NCI-H1417 (cell line): ENCODE results near the gene RNASE9.
"Not testable (repeated sequence)": the region's sequence is repeated elsewhere in the genome, so short reads cannot be mapped to it uniquely, and the experiment has no call there.

Experiments
- DNase-seq, 3 experiments: peaks; one replicate each; lab custom pipeline; 2025; lab: John Stamatoyannopoulos, UW

Gene RNASE9

DNA sequence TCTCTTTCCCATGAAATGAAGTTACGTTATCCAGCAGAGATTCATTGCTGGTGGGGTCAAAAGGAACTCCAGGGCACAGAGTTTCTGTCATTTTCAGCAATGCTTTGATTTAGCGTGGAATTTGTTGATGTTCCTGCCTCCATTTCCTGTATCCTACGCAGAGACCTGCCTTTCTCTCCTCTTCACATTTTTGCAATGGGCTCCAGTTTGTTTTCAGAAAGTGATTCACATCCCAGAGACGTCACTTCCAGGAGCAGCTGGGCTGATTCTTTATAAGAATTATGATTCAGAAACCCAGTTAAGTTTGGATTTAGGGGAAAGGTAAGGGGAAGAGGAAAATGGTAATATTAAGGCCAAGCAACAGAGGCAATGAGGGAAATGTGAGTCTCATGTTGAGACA lies 43.9 kb downstream of the RNASE9 start:
- DNase-seq, result no peak

- DNase-seq, result no peak
Observed at GRCh38 chr14:20515846-20516245, 45.0 kb downstream of the RNASE9 start.

DNA sequence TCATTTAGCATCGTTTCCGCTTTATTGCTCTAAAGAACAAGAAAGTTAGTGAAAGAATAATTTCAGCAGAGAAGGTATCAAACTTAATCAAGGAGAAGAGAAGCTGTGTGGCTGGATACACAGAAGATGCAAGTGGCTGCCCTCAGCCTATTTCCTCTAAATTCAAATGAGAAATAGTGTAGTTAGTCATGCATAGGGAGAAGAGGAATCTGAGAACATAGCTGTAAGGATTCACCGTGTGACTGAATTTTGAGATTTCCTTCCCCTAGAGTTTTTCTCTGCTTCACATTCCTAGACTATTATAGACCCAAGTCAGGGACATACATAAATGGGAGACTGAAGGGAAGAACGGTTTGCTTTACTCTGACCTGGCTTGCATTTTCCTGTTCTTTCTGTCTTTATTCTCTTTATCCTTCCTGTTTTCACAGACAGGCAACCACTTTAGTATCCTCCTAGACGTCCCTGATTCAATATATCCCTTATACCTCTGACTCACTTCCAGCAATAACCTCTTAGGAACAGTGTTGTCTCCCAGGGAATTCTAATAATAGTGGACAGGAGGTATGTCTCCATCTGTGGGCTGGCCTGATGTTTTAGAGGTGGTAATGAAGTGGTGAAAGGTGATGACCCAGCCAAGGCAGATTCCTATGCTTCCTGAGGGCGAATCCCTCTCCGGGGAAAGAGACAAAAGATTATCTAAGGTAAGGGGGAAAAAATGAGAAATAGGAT lies 48.5 kb downstream of the RNASE9 start:
- no peak for DNase-seq

- DNase-seq, result no peak
Observed at GRCh38 chr14:20508367-20508766, 52.5 kb downstream of the RNASE9 start.

GRCh38 chr14:20507537-20507936 lies 53.3 kb downstream of the RNASE9 start:
- not testable (repeated sequence) for DNase-seq

- DNase-seq, result not testable (repeated sequence)
Observed at GRCh38 chr14:20506752-20507151, 54.1 kb downstream of the RNASE9 start.

- not testable (repeated sequence) for DNase-seq
Observed at GRCh38 chr14:20506276-20506675, 54.6 kb downstream of the RNASE9 start.
